Esophagus muscularis mucosa (tissue), 4 donors: ENCODE data around the gene ADD2. TPM values are rescaled to one million over a fixed set of nuclear protein-coding genes. Genes with fewer than 3 reads are reported as not detected.

Experiments used
- DNase-seq: peaks from one replicate; pipeline ENCODE4 v3.0.0-alpha.2; 2017; ENCODE audit errors: extremely low spot score
- H3K27ac ChIP-seq, 4 donors: fragments of 200-600 bp; sonication (generic); replicated peaks in 1 of 4; 1 replicate in 3 of 4; 2 replicates in 1 of 4; pipeline ENCODE4 v1.5.1; 2016 to 2019; ENCODE audit warnings: mild to moderate bottlenecking in 1 of 4
- H3K27me3 ChIP-seq, 4 donors: fragments of 200-600 bp; sonication (generic); one replicate each; pipeline versions ENCODE4 v1.5.1 to v1.6.0; 2016 to 2019
- H3K36me3 ChIP-seq, 4 donors: fragments of 200-600 bp; sonication (generic); one replicate each; pipeline ENCODE4 v1.5.1; 2016 to 2019
- H3K4me1 ChIP-seq, 4 donors: fragments of 200-600 bp; sonication (generic); one replicate each; pipeline ENCODE4 v1.5.1; 2016 to 2019
- H3K4me3 ChIP-seq, 4 donors: fragments of 200-600 bp; sonication (generic); 1 replicate in 2 of 4; 2 replicates in 2 of 4; pipeline ENCODE4 v1.5.1; 2016 to 2019; ENCODE audit warnings: mild to moderate bottlenecking in 4 of 4, moderate library complexity in 1 of 4
- H3K9me3 ChIP-seq, 4 donors: fragments of 200-600 bp; sonication (generic); 1 replicate in 3 of 4; 2 replicates in 1 of 4; pipeline ENCODE4 v1.5.1; 2016 to 2019
- EP300 ChIP-seq: sonication (generic); formaldehyde crosslinking; IDR thresholded peaks from one replicate; pipeline ENCODE4 v1.6.1; 2017; ENCODE audit warnings: antibody characterized with exemption
- POLR2A ChIP-seq: fragments of 450-650 bp; IDR thresholded peaks from one replicate; pipeline ENCODE4 v1.6.1; 2017; ENCODE audit warnings: antibody characterized with exemption, moderate library complexity, mild to moderate bottlenecking, low read depth
- POLR2AphosphoS5 ChIP-seq, 2 donors: sonication (generic); formaldehyde crosslinking; IDR thresholded peaks; one replicate each; pipeline ENCODE4 v1.6.1; 2017; ENCODE audit warnings: antibody characterized with exemption in 2 of 2
- WGBS: methylation state at CpG from one replicate; pipeline ENCODE4 v1.1.5; 2018; 5-methylcytosine and 5-hydroxymethylcytosine counted together
- intact Hi-C: fragments of 100-400 bp; cut with DNase I; formaldehyde crosslinking; loops from one replicate; pipeline ENCODE4 v1.15.1; 2023
- total RNA-seq, 4 donors: library from RNA; depleted of rRNA; stranded (reverse); fragments of >200 nt; gene quantifications; one replicate each; pipeline versions ENCODE4 v1.1.0 to v1.2.1, GENCODE V29; 2016
- TF ChIP-seq, protein P1 (sequence below), 3 experiments: fragments of 200-600 bp in 2 of 3; fragments of 450-650 bp in 1 of 3; sonication (generic) in 2 of 3; IDR thresholded peaks; one replicate each; pipeline ENCODE4 v1.5.1; 2017 to 2019; ENCODE audit warnings: antibody characterized with exemption in 3 of 3, mild to moderate bottlenecking in 2 of 3, moderate library complexity in 1 of 3

The ADD2 gene
- total RNA-seq, 4 donors from 2014 or later: 2.5 to 8.6 (median 5.0) TPM

DNA sequence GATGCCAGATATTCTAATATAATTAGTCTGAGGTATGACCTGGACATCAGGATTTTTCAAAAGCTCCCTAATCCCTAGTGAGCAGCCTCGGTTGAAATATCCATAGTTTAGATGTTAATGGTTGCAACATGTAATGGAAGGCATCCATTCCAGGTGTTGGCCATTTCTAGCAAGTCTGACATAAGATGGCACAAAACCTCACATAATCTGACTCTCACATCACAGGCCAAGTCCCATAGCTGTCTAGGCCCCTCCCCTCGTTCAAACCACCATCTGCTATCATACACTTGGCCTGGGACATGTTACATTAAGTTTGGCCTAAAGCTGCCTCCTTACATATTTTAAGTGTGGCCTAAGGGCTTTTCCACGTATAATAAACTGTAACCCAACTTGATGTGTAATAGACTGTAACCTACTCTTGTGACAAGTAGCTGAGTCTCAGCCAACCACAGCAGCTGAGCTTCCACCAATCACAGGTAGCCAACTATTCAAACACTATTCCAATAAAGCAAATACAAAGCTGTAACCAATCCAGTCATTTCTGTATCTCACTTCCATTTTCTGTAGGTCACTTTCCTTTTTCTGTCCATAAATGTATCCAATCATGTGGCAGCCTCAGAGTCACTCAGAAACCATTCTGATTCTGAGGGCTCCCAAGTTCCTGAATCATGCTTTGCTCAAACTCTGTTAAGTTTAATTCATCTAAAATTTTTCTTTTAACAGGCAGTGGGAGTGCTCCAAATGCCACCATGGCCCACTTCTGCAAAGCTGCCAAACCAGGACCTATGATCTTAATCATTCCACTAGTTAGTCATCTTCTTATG, 59.4 kb downstream of the ADD2 start:
- no peaks in the 10 kb centered on the region for H3K9me3 ChIP-seq
- H3K4me1 ChIP-seq: peaks cover 0 to 6% (median 0%) of the 10 kb centered on the region in 4 donors
- no peaks in the 10 kb centered on the region for H3K27me3 ChIP-seq
- WGBS: 66% methylated on average over 3 of the region's 3 CpGs
- H3K36me3 ChIP-seq: no peaks in the 10 kb centered on the region
- no peak for DNase-seq
- intact Hi-C loops: no loop called here
- TF ChIP-seq POLR2AphosphoS5 (IDR thresholded peaks at IDR 0.05): no peak
- TF ChIP-seq EP300: no peak
- H3K4me3 ChIP-seq: no peak overlapping the region
- no peak overlapping the region for H3K27ac ChIP-seq

DNA sequence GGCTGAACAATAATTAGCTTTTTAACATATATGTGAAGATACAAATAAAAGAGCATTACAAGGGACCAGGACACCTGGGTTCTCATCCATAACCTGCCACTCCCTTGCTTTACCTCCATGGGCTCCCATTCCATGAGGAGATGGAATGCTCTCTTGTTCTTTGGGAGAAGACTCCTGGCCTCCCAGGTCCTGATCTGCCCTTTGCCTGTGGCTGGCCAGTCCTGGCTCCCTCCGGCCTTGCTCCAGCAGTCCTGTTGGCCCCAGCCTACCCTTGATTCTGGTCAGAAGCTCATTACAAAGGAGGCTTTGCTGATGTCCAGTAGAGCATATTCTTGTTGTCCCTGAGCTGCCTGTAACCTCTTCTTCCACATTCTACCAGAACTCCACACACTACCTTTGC, 60.3 kb downstream of the ADD2 start:
- 86% methylated on average over 1 of the region's 1 CpG for WGBS
- Histone ChIP-seq H3K9me3 (no peaks in the 10 kb centered on the region), H3K27me3 (no peaks in the 10 kb centered on the region), H3K27ac (no peak overlapping the region), H3K4me3 (no peak overlapping the region), H3K36me3 (no peaks in the 10 kb centered on the region), H3K4me1 (peaks cover 0 to 6% (median 0%) of the 10 kb centered on the region in 4 donors)
- TF ChIP-seq POLR2A: no peak
- TF ChIP-seq EP300: no peak
- no peak for TF ChIP-seq POLR2AphosphoS5 (IDR thresholded peaks at IDR 0.05)
- TF ChIP-seq, protein P1, sequence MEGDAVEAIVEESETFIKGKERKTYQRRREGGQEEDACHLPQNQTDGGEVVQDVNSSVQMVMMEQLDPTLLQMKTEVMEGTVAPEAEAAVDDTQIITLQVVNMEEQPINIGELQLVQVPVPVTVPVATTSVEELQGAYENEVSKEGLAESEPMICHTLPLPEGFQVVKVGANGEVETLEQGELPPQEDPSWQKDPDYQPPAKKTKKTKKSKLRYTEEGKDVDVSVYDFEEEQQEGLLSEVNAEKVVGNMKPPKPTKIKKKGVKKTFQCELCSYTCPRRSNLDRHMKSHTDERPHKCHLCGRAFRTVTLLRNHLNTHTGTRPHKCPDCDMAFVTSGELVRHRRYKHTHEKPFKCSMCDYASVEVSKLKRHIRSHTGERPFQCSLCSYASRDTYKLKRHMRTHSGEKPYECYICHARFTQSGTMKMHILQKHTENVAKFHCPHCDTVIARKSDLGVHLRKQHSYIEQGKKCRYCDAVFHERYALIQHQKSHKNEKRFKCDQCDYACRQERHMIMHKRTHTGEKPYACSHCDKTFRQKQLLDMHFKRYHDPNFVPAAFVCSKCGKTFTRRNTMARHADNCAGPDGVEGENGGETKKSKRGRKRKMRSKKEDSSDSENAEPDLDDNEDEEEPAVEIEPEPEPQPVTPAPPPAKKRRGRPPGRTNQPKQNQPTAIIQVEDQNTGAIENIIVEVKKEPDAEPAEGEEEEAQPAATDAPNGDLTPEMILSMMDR (IDR thresholded peaks at IDR 0.05): no peak
- DNase-seq: no peak
- intact Hi-C loops: no loop called here

DNA sequence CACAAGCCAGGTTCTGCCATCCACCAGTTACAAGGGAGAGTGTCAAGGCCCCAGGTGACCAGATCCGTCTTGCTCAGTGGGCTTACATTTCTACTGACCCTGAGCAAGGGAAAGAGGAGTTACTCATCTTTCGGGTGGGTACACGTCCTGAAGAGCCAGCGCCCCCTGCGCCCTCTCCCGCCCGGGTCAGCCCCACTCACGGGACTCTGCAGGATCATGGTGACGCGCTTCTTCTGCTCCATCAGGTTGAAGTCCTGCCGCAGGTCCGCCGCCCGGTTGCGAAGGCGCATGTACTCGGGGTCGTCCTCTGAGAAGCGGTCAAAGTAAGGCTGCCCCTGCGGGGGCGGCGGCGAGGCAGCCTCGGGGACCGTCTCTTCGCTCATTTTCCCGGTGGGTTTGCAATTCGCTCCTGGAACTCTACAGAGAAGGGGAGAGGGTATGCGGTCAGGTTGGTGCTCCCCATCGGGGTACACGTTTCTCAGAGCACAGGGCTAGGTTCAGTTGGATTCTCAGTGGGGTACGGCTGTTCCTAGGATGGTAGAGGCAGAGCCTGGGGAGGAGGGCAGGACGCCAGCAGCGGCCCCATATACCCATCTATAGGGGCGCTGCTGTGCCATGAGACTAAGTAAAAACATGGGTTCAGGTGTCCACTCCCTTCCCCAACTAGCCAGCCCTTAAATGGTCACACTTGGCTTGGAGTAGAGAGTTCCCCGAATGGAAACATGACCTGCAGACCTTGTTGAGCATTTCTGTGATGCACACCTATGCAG, 61.8 kb downstream of the ADD2 start:
- Histone ChIP-seq H3K9me3 (no peaks in the 10 kb centered on the region), H3K27me3 (no peaks in the 10 kb centered on the region), H3K36me3 (no peaks in the 10 kb centered on the region), H3K4me3 (no peak overlapping the region), H3K27ac (no peak overlapping the region), H3K4me1 (peaks cover 0 to 6% (median 0%) of the 10 kb centered on the region in 4 donors)
- intact Hi-C loops: no loop called here
- TF ChIP-seq EP300: no peak
- TF ChIP-seq POLR2A: no peak
- no peak for TF ChIP-seq POLR2AphosphoS5 (IDR thresholded peaks at IDR 0.05)
- TF ChIP-seq, protein P1 (IDR thresholded peaks at IDR 0.05): no peak
- DNase-seq: no peak
- 92% methylated on average over 23 of the region's 36 CpGs for WGBS

DNA sequence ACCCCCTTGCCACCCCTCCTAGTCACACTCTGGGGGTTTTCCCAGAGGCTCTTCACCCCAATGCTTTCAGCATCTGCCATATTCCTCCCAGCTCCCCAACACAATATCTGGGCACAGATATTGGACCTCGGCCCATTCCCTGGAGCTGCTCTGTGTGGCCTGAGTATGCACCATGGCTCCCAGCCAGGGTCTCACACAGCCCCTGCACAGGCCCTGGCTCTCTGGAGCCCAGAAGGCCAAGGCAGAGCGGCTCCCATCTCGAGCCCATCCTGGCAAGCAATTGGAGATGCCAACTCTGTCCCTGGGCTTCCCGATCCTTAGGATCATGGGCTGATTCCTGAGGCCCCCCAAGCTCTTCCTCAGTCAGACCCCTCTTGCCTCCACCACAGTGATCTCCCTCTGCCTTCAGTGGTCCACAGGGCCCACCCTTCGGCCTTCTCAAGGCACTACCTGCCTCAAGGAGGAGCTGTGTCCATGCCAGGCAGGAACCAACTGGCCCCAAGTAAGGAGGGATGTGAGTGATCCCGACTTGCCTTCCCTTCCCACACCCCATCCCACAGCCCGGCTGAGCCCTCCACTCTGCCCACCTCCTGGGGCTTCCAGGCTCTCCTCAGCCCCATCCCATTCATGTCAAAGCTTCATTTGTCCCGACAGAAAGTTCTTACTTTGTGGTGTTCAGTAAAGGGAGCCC, 62.7 kb downstream of the ADD2 start:
- no peak for DNase-seq
- WGBS: 90% methylated on average over 8 of the region's 8 CpGs

DNA sequence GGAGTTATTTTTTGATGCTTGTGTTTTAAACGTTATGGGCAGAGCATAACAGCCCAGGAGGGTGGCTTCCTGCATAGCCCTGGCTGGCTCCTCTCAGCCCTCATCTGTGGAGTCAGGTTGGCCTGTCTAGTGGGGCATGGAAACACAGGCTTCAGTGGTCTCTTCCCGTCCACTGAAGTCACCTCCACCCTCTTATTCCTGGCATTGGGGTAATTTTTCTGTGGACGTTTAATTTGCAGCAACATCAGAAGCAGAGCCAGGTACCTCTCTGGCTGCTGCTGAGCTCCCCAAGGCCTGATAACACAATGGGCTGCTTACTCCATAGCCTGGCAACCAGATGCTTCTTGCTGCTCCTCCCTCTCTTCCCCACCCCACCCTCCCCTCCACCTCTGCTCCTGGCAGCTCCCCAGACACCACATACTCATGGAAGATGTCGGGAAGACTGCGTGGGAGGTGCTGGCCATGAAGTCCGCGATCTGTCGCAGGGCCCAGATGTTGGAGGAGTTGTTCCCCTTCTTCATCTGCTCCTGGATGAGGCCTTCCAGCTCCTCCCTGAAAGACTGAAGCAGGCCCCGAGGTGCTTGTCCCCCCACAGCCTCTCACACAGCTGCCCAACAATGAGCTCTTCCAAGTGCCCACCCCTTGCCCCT, 64.0 kb downstream of the ADD2 start:
- Histone ChIP-seq H3K27me3 (no peaks in the 10 kb centered on the region), H3K36me3 (no peaks in the 10 kb centered on the region), H3K9me3 (no peaks in the 10 kb centered on the region), H3K4me1 (peaks cover 0 to 6% (median 0%) of the 10 kb centered on the region in 4 donors), H3K4me3 (no peak overlapping the region), H3K27ac (no peak overlapping the region)
- peak; percentile 62 for DNase-seq
- 51% methylated on average over 9 of the region's 9 CpGs for WGBS
- TF ChIP-seq, protein P1 (IDR thresholded peaks at IDR 0.05): no peak
- no peak for TF ChIP-seq POLR2A
- no peak for TF ChIP-seq POLR2AphosphoS5 (IDR thresholded peaks at IDR 0.05)
- TF ChIP-seq EP300: no peak
- intact Hi-C loops: no loop called here

More for the DNA sequence above, 62.7 kb downstream of the ADD2 start:
- Histone ChIP-seq H3K27me3 (no peaks in the 10 kb centered on the region), H3K4me3 (no peak overlapping the region), H3K27ac (no peak overlapping the region), H3K4me1 (peaks cover 0 to 6% (median 0%) of the 10 kb centered on the region in 4 donors), H3K9me3 (no peaks in the 10 kb centered on the region), H3K36me3 (no peaks in the 10 kb centered on the region)
- TF ChIP-seq POLR2AphosphoS5 (IDR thresholded peaks at IDR 0.05): no peak
- intact Hi-C loops: no loop called here
